GM23338 (cell line): ENCODE measurements around the gene RHOA. TPM values are rescaled to one million over a fixed set of nuclear protein-coding genes. Genes with fewer than 3 reads are reported as not detected.

Experiments used
- ATAC-seq: fragments of 200-7000 bp; cut with Tn5 transposase; 3 replicates; pipeline ENCODE4 v1.9.1; 2020
- DNase-seq: peaks from one replicate; pipeline ENCODE4 v3.0.0-alpha.2; 2015; ENCODE audit warnings: low spot score
- H2AFZ ChIP-seq: fragments of 200-600 bp; sonication (generic); 2 replicates; pipeline ENCODE4 v1.8.0; 2016; ENCODE audit warnings: antibody characterized with exemption, mild to moderate bottlenecking, moderate library complexity
- H3F3A ChIP-seq: fragments of 200-600 bp; sonication (generic); replicated peaks from 2 replicates; pipeline ENCODE4 v1.8.0; 2017; ENCODE audit warnings: antibody characterized with exemption, mixed run types, low read depth
- H3K27ac ChIP-seq: fragments of 200-600 bp; sonication (generic); 2 replicates; pipeline ENCODE4 v1.6.1; 2016; ENCODE audit warnings: low read depth
- H3K27me3 ChIP-seq: fragments of 200-600 bp; sonication (generic); 2 replicates; pipeline ENCODE4 v1.8.0; 2016; ENCODE audit warnings: mild to moderate bottlenecking, mixed run types, moderate library complexity; ENCODE audit not compliant: insufficient read depth
- H3K36me3 ChIP-seq: fragments of 200-600 bp; sonication (generic); 2 replicates; pipeline ENCODE4 v1.8.0; 2016; ENCODE audit warnings: mild to moderate bottlenecking; ENCODE audit not compliant: insufficient read depth
- H3K4me1 ChIP-seq: fragments of 200-600 bp; sonication (generic); 2 replicates; pipeline ENCODE4 v1.8.0; 2016; ENCODE audit warnings: mild to moderate bottlenecking, moderate library complexity; ENCODE audit not compliant: insufficient read depth
- H3K4me2 ChIP-seq: fragments of 200-600 bp; sonication (generic); 2 replicates; pipeline ENCODE4 v1.7.1; 2017; ENCODE audit warnings: mixed run types
- H3K4me3 ChIP-seq: fragments of 200-600 bp; sonication (generic); 2 replicates; pipeline ENCODE4 v1.6.1; 2016; ENCODE audit warnings: mixed run types
- H3K79me2 ChIP-seq: fragments of 200-600 bp; sonication (generic); replicated peaks from 2 replicates; pipeline ENCODE4 v1.8.0; 2017; ENCODE audit warnings: mild to moderate bottlenecking; ENCODE audit not compliant: insufficient read depth
- H3K9me2 ChIP-seq: fragments of 200-600 bp; sonication (generic); 2 replicates; pipeline ENCODE4 v1.8.0; 2017; ENCODE audit not compliant: insufficient read depth
- H4K20me1 ChIP-seq: fragments of 200-600 bp; sonication (generic); replicated peaks from 2 replicates; pipeline ENCODE4 v1.8.0; 2017; ENCODE audit warnings: mild to moderate bottlenecking; ENCODE audit not compliant: insufficient read depth
- H3K27ac Mint-ChIP-seq: 2 replicates; pipeline ENCODE4 v1.8.0; 2020; ENCODE audit warnings: inconsistent platforms, mild to moderate bottlenecking, moderate library complexity, mixed read lengths
- H3K27me3 Mint-ChIP-seq: 3 replicates; pipeline ENCODE4 v1.8.0; 2022; ENCODE audit warnings: low read depth, mild to moderate bottlenecking, moderate library complexity, mixed read lengths, inconsistent platforms; ENCODE audit not compliant: insufficient read depth, poor library complexity
- H3K36me3 Mint-ChIP-seq: 3 replicates; pipeline ENCODE4 v1.8.0; 2021; ENCODE audit warnings: low read depth, mild to moderate bottlenecking, inconsistent platforms, moderate library complexity, mixed read lengths
- H3K4me1 Mint-ChIP-seq: 3 replicates; pipeline ENCODE4 v1.8.0; 2020; ENCODE audit warnings: mild to moderate bottlenecking, inconsistent platforms, mixed read lengths
- H3K4me3 Mint-ChIP-seq: 3 replicates; pipeline ENCODE4 v1.8.0; 2021; ENCODE audit warnings: moderate library complexity, mild to moderate bottlenecking, inconsistent platforms, mixed read lengths
- H3K9me3 Mint-ChIP-seq: 3 replicates; pipeline ENCODE4 v1.8.0; 2020; ENCODE audit warnings: moderate library complexity, mild to moderate bottlenecking, inconsistent platforms, mixed read lengths
- CREB1 ChIP-seq: fragments of 250-450 bp; sonication (Bioruptor Pico); IDR thresholded peaks from 2 replicates; pipeline ENCODE4 v1.5.0; 2020; ENCODE audit warnings: low read depth, mild to moderate bottlenecking, moderate library complexity
- EZH2 ChIP-seq: fragments of 200-600 bp; sonication (generic); IDR thresholded peaks from one replicate; pipeline ENCODE4 v1.8.0; 2017; ENCODE audit warnings: antibody characterized with exemption, mild to moderate bottlenecking, low read depth; ENCODE audit not compliant: unreplicated experiment
- EZH2phosphoT487 ChIP-seq: fragments of 200-600 bp; sonication (generic); IDR thresholded peaks from one replicate; pipeline ENCODE4 v1.8.1; 2018; ENCODE audit warnings: antibody characterized with exemption; ENCODE audit not compliant: unreplicated experiment
- JUNB ChIP-seq: IDR thresholded peaks from one replicate; pipeline ENCODE4 v1.6.1; 2016; ENCODE audit warnings: antibody characterized with exemption; ENCODE audit not compliant: unreplicated experiment
- NANOG ChIP-seq: IDR thresholded peaks from 2 replicates; pipeline ENCODE4 v1.6.1; 2016; ENCODE audit warnings: antibody characterized with exemption, borderline replicate concordance
- POLR2AphosphoS5 ChIP-seq: IDR thresholded peaks from 2 replicates; pipeline ENCODE4 v1.6.1; 2016; ENCODE audit warnings: antibody characterized with exemption, low read depth
- STAT1 ChIP-seq: IDR thresholded peaks from one replicate; pipeline ENCODE4 v1.6.1; 2016; ENCODE audit warnings: antibody characterized with exemption; ENCODE audit not compliant: unreplicated experiment
- ZNF114 ChIP-seq: fragments of 250-450 bp; sonication (Bioruptor Pico); IDR thresholded peaks from 2 replicates; pipeline ENCODE4 v1.5.0; 2020; ENCODE audit warnings: mild to moderate bottlenecking, moderate library complexity
- ZNF331 ChIP-seq: fragments of 250-450 bp; sonication (Bioruptor Pico); IDR thresholded peaks from 2 replicates; pipeline ENCODE4 v1.5.0; 2020; ENCODE audit warnings: low read depth, mild to moderate bottlenecking, moderate library complexity
- polyA plus RNA-seq: library from polyadenylated mRNA; unstranded; fragments of >200 nt; fragmentation: Nextera tagmentation; extraction: Ambion mirVana; gene quantifications from 2 replicates; pipeline ENCODE4 v1.2.1, GENCODE V29; 2016
- total RNA-seq: library from RNA; depleted of rRNA; stranded (reverse); fragments of >200 nt; shearing (Covaris generic); gene quantifications from 2 replicates; pipeline ENCODE4 v1.2.3, GENCODE V29; 2014
- TF ChIP-seq, protein P1 (sequence below): IDR thresholded peaks from 2 replicates; pipeline ENCODE4 v1.6.1; 2016; ENCODE audit warnings: antibody characterized with exemption
- TF ChIP-seq, protein P2 (sequence below): fragments of 250-450 bp; sonication (Bioruptor Pico); IDR thresholded peaks from 2 replicates; pipeline ENCODE4 v1.5.0; 2020; ENCODE audit warnings: mild to moderate bottlenecking, moderate library complexity
- TF ChIP-seq, protein P3 (sequence below): IDR thresholded peaks from one replicate; pipeline ENCODE4 v1.6.1; 2018; ENCODE audit warnings: antibody characterized with exemption; ENCODE audit not compliant: unreplicated experiment
- TF ChIP-seq, protein P4 (sequence below), 2 experiments: fragments of 200-600 bp in 1 of 2; sonication (generic) in 1 of 2; conservative IDR thresholded peaks; 2 replicates each; pipeline versions ENCODE4 v1.5.1 to v1.6.1; 2016 to 2017; ENCODE audit warnings: antibody characterized with exemption in 2 of 2, low read depth in 2 of 2, mild to moderate bottlenecking in 2 of 2, moderate library complexity in 1 of 2

Gene RHOA
- total and polyA plus RNA-seq, 2 experiments from 2014 or later, result 248 to 373 TPM

DNA sequence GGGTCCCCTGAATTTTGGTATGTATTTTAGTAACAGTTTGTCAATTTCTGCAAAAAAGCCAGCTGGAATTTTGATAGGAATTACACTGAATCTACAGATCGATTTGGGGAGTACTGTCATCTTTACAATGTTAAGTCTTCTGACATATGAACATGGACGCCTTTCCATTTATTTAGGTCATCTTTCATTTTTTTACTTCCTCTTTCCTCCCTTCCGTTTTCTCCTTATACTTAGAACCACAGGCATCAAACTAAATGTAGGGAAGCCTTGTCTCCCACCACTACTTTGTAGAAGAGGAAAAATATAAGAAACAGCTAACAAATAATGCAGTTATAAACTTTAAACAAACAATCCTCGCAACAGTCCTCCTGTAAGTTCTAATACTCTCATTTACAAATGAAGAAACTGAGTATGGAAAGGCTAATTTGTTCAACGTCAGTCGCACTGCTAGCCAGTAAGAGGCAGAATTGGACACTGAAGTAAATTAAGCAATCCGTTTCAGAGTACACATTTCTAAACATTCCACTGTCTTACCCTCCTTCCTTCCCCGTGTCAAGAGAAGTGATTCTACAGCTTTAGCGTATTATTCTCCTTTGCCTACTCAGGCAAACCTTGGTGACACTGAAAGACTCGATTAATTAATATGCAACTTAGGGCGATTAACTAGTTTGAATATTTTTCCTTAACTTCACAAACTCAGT lies 25.6 kb downstream of the RHOA start:
- Histone ChIP-seq H4K20me1 (peaks cover 53% of the 10 kb centered on the region), H3K36me3 (no peaks in the 10 kb centered on the region), H2AFZ (no peak overlapping the region), H3K27me3 (no peaks in the 10 kb centered on the region), H3K79me2 (peaks cover 100% of the 10 kb centered on the region), H3F3A (peaks cover 4% of the 10 kb centered on the region; the same call in 1 of the 2 replicates), H3K4me1 (no peaks in the 10 kb centered on the region), H3K9me2 (no peaks in the 10 kb centered on the region), H3K27ac (no peak overlapping the region), H3K4me3 (no peak overlapping the region), H3K4me2 (no peak overlapping the region)
- TF ChIP-seq EZH2 (no peak), STAT1 (no peak), JUNB (no peak), NANOG (no peak), POLR2AphosphoS5 (no peak), CREB1 (no peak), ZNF114 (CRISPR knock-in tag) (no peak), ZNF331 (CRISPR knock-in tag) (no peak), EZH2phosphoT487 (no peak)
- TF ChIP-seq, protein P1, sequence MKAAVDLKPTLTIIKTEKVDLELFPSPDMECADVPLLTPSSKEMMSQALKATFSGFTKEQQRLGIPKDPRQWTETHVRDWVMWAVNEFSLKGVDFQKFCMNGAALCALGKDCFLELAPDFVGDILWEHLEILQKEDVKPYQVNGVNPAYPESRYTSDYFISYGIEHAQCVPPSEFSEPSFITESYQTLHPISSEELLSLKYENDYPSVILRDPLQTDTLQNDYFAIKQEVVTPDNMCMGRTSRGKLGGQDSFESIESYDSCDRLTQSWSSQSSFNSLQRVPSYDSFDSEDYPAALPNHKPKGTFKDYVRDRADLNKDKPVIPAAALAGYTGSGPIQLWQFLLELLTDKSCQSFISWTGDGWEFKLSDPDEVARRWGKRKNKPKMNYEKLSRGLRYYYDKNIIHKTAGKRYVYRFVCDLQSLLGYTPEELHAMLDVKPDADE, result no peak
- TF ChIP-seq, protein P2, sequence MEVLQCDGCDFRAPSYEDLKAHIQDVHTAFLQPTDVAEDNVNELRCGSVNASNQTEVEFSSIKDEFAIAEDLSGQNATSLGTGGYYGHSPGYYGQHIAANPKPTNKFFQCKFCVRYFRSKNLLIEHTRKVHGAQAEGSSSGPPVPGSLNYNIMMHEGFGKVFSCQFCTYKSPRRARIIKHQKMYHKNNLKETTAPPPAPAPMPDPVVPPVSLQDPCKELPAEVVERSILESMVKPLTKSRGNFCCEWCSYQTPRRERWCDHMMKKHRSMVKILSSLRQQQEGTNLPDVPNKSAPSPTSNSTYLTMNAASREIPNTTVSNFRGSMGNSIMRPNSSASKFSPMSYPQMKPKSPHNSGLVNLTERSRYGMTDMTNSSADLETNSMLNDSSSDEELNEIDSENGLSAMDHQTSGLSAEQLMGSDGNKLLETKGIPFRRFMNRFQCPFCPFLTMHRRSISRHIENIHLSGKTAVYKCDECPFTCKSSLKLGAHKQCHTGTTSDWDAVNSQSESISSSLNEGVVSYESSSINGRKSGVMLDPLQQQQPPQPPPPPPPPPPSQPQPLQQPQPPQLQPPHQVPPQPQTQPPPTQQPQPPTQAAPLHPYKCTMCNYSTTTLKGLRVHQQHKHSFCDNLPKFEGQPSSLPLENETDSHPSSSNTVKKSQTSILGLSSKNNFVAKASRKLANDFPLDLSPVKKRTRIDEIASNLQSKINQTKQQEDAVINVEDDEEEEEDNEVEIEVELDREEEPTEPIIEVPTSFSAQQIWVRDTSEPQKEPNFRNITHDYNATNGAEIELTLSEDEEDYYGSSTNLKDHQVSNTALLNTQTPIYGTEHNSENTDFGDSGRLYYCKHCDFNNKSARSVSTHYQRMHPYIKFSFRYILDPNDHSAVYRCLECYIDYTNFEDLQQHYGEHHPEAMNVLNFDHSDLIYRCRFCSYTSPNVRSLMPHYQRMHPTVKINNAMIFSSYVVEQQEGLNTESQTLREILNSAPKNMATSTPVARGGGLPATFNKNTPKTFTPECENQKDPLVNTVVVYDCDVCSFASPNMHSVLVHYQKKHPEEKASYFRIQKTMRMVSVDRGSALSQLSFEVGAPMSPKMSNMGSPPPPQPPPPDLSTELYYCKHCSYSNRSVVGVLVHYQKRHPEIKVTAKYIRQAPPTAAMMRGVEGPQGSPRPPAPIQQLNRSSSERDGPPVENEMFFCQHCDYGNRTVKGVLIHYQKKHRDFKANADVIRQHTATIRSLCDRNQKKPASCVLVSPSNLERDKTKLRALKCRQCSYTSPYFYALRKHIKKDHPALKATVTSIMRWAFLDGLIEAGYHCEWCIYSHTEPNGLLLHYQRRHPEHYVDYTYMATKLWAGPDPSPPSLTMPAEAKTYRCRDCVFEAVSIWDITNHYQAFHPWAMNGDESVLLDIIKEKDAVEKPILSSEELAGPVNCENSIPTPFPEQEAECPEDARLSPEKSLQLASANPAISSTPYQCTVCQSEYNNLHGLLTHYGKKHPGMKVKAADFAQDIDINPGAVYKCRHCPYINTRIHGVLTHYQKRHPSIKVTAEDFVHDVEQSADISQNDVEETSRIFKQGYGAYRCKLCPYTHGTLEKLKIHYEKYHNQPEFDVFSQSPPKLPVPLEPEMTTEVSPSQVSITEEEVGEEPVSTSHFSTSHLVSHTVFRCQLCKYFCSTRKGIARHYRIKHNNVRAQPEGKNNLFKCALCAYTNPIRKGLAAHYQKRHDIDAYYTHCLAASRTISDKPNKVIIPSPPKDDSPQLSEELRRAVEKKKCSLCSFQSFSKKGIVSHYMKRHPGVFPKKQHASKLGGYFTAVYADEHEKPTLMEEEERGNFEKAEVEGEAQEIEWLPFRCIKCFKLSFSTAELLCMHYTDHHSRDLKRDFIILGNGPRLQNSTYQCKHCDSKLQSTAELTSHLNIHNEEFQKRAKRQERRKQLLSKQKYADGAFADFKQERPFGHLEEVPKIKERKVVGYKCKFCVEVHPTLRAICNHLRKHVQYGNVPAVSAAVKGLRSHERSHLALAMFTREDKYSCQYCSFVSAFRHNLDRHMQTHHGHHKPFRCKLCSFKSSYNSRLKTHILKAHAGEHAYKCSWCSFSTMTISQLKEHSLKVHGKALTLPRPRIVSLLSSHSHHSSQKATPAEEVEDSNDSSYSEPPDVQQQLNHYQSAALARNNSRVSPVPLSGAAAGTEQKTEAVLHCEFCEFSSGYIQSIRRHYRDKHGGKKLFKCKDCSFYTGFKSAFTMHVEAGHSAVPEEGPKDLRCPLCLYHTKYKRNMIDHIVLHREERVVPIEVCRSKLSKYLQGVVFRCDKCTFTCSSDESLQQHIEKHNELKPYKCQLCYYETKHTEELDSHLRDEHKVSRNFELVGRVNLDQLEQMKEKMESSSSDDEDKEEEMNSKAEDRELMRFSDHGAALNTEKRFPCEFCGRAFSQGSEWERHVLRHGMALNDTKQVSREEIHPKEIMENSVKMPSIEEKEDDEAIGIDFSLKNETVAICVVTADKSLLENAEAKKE, result no peak
- TF ChIP-seq, protein P3, sequence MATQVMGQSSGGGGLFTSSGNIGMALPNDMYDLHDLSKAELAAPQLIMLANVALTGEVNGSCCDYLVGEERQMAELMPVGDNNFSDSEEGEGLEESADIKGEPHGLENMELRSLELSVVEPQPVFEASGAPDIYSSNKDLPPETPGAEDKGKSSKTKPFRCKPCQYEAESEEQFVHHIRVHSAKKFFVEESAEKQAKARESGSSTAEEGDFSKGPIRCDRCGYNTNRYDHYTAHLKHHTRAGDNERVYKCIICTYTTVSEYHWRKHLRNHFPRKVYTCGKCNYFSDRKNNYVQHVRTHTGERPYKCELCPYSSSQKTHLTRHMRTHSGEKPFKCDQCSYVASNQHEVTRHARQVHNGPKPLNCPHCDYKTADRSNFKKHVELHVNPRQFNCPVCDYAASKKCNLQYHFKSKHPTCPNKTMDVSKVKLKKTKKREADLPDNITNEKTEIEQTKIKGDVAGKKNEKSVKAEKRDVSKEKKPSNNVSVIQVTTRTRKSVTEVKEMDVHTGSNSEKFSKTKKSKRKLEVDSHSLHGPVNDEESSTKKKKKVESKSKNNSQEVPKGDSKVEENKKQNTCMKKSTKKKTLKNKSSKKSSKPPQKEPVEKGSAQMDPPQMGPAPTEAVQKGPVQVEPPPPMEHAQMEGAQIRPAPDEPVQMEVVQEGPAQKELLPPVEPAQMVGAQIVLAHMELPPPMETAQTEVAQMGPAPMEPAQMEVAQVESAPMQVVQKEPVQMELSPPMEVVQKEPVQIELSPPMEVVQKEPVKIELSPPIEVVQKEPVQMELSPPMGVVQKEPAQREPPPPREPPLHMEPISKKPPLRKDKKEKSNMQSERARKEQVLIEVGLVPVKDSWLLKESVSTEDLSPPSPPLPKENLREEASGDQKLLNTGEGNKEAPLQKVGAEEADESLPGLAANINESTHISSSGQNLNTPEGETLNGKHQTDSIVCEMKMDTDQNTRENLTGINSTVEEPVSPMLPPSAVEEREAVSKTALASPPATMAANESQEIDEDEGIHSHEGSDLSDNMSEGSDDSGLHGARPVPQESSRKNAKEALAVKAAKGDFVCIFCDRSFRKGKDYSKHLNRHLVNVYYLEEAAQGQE, result no peak
- TF ChIP-seq, protein P4, sequence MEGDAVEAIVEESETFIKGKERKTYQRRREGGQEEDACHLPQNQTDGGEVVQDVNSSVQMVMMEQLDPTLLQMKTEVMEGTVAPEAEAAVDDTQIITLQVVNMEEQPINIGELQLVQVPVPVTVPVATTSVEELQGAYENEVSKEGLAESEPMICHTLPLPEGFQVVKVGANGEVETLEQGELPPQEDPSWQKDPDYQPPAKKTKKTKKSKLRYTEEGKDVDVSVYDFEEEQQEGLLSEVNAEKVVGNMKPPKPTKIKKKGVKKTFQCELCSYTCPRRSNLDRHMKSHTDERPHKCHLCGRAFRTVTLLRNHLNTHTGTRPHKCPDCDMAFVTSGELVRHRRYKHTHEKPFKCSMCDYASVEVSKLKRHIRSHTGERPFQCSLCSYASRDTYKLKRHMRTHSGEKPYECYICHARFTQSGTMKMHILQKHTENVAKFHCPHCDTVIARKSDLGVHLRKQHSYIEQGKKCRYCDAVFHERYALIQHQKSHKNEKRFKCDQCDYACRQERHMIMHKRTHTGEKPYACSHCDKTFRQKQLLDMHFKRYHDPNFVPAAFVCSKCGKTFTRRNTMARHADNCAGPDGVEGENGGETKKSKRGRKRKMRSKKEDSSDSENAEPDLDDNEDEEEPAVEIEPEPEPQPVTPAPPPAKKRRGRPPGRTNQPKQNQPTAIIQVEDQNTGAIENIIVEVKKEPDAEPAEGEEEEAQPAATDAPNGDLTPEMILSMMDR (conservative IDR thresholded peaks at IDR 0.05; ENCODE audit: low read depth in 2 of 2), result no peak
- Mint-ChIP-seq H3K4me1 (no peaks in the 10 kb centered on the region), H3K36me3 (peaks cover 3% of the 10 kb centered on the region; the same call in 2 of the 3 replicates), H3K4me3 (no peak overlapping the region), H3K27me3 (no peaks in the 10 kb centered on the region), H3K27ac (no peak overlapping the region), H3K9me3 (no peaks in the 10 kb centered on the region)
- DNase-seq, result no peak
- ATAC-seq, result no peak
